HG03520 (cell line): Measurements from ENCODE around the gene SAMD9.
"Not testable (repeated sequence)": the region's sequence is repeated elsewhere in the genome, so short reads cannot be mapped to it uniquely, and the experiment has no call there.

Experiments
- ATAC-seq: cut with Tn5 transposase; IDR thresholded peaks from one replicate; pipeline ENCODE4 v1.9.1; 2021; ENCODE audit warnings: mild to moderate bottlenecking, moderate library complexity; ENCODE audit not compliant: unreplicated experiment

Gene SAMD9

DNA sequence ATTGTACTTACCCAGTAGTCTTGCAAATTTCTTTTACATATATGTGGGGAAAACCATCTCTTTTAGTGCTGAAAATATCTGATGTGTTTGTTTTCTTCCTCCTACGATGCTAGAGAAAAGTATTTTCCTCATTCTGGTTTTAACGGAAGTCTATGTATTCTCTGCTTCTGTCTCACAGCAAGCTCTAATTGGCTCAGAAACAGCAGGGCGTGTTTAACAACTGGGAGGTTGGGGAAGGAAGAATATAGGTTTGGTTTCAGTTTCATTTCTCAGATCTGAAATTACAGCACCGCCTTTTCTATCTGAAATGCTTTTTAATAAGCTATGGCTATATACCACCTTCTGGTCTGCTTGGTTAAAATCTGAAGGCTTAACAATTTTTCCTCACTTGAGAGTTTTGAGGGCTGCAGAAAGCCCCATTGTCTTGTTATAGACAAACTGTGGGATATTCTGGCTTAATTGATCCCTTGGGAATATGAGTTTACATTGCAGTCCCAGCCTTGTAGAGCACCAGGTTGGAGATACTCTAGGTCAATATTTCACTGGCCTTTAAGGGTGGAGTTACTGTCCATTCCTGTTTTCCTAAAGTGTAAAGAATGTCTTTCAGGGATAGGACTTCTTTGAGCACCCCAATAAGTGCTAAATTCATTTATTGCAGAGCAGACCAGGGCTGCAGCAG, at the start of gene SAMD9:
TSS of gene SAMD9 (minus strand) at position 128 of the 679 bp plus-strand sequence. CDS start 11,882 bp downstream, outside the sequence.
- peak; percentile 100 for ATAC-seq

DNA sequence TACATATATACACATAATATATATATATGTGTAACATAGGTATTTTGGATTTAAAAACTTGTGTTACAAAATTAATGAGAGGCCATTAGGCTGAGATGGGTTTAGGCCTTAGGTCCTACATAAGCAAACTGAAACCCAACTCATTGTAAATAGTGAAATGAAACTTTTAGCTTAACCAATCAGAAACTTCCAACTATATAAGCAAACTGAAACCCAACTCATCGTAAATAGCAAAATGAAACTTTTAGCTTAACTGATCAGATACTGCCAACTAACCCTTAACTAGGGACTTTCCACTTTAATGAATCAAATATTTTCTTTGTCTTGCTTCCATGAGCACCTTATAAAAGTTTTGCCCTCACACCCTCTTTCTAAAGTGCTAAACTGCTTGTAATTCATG, 47.7 kb upstream of the SAMD9 start:
- peak; percentile 99 for ATAC-seq

DNA sequence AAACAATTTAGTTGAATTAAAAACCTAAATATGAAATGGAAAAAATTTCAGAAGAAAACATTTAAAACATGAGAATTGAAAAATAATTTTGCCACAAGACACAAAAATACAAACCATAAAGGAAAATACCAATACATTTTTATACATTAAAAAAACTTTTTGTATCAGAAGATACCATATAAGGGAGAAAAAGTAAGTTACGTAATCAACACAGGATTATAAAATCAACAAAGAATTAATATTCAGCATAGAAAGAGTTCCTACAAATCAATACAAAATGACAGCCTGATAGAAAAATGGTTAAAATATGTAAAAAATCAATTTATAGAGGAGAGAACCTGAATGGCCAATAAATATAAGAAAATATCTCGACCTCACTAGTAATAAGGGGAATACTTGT, 47.0 kb upstream of the SAMD9 start:
- ATAC-seq: no peak

DNA sequence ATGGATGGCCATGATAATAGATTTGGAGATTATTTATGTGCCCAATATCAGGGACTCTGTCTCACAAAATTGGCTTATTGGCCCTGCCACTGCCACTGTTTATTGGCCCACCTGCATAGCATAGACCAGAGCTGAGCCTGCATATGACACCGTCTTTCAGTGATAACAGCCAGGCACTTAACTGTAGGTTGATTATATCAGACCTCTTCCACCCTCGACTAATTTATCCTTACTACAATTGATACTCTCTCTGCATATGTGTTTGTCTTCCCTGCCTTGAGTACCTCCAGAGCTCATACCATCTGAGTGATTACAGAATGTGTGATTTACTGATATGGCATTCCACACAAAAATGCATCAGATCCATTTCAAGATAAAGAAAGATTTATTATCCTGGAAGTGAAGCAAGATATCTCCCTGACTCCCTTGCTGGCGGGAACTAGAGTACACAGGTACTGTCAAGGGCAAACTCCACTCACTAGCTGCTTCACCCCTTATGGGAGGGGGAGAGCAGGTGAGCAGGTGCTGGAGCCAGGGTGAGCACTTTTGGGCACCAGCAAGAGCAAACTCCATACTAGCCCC, 43.5 kb upstream of the SAMD9 start:
- ATAC-seq: no peak

DNA sequence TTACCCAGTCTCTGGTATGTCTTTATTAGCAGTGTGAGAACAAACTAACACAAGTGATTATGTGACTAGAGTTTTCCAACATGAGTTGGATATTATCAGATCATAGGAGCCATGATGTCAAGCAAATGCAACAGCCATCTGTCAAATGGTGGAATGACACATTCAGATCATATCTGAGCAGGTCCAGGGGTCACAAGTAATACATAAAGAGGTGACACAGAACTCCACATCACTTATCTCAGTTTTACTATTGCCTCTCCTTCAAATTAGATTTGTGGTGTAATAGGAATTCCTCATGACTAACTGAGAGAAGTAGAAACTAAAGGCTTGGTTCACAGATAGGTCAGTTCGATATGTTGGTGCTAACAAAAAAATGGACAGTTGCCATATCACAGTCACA, 42.6 kb upstream of the SAMD9 start:
- no peak for ATAC-seq

DNA sequence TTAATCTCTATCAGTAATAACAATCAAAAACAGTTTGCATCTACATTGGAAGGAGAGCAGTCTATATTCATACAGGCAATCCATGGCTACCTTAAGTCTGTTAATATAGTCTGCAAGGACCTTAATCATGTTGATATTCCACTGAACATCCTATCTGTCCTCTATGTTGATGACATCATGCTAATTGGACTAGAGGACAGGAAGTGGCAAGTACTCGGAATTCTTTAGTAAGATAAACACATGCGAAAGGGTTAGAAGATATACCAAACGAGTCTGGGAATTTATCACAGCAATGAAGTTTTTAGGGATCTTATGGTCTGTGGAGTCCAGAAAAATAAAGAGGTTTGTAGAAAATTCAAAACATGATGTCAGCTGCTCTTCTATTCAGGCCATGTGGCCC, 41.7 kb upstream of the SAMD9 start:
- no peak for ATAC-seq

DNA sequence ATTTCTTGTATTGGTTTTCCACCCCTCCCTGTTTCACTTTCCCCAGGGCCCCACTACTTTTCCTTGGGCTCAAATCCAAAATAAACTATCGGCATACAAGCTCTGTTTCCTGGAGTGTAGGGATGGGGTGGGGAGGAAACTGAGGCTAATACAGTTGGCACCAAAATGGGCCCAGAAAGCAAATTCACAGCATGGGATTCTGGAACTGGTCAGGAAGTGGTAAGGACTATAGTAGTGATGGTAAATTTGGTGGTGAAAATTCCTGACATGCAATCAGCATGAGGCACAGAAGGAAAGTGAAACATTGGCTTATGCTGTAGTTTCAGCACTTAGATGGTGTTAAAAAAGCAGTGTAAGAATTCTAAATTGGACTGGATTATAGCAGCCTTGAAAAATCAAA, 39.1 kb upstream of the SAMD9 start:
- ATAC-seq: no peak

DNA sequence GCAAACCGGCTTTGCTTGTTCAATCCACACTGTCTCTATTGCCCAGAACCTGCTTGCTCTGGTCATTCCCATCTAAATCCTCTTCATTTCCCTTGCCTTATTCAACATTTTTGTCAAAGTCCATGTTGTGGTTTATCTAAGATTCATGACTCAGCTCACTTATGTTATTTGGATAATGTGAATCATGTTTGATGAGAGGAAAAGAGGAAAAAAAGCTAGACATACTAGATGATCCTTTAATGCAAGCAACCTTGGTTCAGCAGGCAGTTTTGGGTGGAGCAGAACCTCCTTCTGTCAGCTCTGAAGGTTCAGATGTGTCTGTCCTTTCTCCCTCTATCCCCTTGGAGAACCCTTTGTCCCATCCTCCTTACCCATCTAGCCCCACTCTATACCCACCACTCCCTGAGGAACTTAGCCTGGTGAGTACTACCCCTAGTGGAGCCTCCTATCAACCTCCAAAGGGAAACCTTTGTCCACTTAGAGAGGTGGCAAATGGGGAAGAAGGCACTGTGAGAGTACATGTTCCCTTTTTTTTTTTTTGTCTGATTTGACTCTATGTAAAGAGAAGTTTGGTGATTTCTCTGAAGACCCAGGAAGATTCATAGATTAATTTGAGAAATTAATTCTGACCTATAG, 32.5 kb upstream of the SAMD9 start:
- no peak for ATAC-seq

DNA sequence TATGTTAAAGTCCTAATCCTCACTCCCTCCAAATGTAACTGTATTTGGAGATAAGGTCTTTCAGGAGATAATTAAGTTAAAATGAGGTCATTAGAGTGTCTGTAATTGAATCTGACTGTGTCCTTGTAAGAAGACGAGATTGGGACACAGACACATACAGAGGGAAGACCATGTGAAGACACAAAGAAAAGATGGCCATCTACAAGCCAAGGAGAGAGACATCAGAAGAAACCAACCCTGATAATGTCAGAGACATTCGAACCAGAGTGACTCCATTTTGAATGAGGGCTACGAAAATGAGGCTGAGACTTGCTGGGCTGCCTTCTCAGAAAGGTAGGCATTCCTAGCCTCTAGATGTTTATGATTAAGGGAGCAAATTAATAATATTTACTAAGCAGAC, 30.9 kb upstream of the SAMD9 start:
- ATAC-seq: no peak

DNA sequence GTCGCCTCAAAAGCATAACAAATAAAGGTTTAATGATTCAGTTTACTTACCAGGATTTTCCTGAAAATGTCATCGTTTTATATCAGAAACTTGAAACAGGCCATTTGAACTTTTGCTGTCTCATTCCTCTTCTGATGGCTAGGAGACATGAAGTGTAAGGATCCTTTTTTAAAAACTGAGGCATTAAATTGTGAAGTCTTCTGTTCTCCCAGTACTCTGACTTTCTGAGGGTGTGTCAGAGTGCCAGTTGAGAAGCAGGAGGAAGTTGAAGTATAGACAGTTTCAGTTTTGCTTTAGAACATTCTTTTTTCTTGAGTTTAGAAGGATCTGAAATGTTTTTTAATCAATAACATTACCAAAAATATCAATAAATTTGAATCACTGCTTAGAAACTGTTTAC, 30.4 kb upstream of the SAMD9 start, which contains the start of gene SAMD9L:
TSS of gene SAMD9L (minus strand) at position 242 of the 400 bp plus-strand sequence. CDS start 12,414 bp downstream, outside the sequence.
- ATAC-seq: peak; percentile 76

DNA sequence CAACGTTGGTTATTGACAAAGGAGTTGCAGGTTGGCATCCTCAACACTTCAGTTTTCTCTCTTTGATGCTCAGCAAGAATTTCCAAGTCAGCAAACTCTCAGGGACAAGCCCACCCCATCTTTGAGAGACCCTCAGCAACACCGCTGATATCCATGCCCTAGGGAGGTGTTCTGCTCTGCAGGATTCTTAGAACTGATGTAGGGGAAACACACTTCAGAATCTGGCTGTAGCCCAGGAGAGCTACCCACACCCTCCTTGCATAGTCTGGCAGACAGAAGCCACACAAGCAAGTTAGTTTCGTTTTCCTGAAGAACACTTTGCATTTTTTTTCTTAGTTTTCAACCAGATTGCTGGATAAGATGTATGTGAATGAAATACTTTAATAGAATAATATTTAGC, 29.6 kb upstream of the SAMD9 start:
- peak; percentile 50 for ATAC-seq

DNA sequence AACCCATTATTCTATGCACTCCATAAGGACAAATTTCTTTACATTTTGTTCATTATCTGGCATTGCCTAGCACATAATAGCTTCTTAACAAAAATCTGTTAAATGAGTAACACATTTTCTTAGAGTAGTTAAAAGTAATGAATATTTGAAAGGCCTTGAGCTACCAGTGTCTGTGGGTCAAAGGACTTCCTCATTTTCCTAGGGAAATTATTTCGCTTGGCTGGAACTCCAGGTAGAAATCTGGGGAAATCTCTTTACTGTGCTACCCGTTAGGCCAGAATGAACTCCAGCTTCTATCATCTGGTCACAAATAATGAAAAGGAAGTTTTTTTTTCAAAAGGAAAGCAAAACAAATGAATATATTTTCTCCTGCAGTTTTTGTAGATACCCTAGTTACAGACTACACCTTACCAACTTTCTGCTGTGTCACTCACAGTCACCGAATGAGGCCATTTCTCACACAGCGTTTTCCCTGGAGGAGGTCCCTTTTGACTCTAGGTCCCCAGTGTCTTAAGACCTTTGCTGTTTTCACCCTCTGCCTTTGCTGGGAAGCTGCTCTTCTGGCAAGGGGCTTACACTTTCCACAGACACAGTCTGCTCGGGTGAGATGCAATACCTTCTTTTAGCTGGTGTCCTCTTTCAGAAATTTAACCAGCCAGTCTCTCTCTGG, 28.8 kb upstream of the SAMD9 start:
- ATAC-seq: peak; percentile 38

DNA sequence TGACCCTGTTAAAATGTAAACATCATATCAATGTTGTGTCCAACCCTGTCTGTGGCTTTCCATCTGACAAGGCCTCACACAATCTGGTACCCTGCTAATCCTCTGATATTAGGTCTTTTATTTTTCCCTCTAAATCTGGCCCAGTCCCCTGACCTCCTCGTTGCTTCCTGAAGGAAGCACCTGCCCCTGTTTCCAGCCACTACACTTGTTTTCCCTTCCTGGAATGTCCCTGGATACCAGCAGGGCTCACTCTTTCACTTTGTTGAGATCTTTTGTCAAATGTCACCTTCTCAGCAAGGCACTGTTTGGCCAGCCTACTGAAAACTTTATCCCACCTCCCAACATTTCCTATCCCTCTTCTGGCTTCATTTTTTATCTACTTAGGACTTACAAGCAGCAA, 28.3 kb upstream of the SAMD9 start:
- no peak for ATAC-seq

DNA sequence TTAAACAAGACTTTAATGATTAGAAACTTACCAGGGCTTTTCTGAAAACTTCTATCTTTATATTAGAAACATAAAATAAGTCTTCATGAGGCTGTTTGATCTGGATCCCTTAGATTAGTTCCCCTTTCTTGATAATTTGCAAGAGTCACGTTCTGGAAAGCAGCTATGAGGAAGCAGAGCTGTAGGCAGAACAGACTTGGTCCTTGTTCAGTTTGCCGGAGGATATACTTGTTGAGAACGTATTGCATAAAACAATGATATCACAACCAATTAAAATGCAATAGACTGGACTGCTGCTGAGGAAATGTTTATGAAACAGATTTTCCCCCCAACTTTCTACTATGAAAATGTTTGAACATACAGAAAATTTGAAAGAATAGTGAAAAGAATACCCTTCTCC, 27.6 kb upstream of the SAMD9 start:
- no peak for ATAC-seq

DNA sequence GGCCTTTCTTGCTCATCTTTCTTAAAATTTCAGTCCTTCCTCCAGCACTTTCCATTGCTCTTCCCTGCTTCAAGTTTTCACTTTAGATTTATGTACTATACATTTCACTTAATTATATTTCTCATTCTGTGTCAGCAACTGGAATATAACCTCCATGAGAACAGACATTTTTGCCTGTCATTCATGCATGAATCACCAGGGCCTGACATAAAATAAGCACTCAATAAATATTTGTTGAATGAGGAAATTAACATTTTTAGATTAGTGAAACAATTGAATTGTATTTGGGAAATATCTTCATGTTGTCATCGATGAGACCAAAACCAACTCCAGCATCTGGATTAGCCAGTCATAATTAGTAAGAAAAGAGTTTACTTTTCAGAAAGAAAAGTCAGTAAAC, 24.3 kb upstream of the SAMD9 start:
- no peak for ATAC-seq

DNA sequence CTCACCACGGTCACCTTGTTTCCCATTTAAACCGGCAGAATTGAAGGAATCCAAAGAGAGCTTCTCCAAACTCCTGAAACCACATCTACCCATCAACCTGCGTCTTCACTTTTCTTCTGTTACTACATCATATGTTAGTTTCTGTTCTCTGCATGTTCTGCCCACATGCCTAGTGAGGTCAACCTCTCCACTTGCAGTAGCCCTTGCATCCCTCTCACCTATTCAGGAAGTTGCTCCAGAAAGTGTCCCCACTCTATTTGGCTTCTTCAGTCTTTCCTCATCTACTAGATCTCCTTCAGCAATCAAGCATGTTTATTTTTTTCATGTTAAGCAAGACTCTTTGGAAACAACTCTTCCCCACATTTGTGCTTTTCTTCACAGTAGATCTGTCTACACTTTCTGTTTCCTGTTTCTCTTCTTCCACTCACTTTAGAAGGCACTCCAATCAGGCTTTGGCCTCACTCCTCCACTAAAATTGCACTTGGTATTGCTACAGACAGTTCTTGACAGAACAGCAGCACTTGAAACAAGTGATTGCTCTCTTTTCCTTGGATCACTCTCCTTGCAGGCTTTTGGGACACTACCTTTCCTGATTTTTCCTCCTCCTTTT, 22.9 kb upstream of the SAMD9 start:
- no peak for ATAC-seq

DNA sequence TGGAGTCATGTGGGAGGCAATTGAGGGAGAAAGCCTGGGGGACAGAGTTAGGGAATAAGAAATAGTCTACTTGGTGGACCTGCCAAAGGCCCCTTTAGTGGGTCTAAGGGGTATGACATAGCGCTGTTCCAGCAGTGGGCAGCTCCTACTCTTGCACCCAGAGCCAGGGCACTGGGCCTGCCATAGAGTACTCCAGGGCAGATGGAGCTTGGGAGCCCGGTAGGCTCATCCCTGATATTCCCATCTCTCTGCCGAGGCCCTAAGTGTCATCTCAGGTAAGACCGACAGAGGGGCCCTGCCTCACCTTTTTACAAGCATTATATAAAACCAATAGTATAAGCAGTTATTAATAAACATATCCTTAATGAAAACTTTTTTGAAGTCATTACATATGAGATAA, 20.8 kb upstream of the SAMD9 start:
- no peak for ATAC-seq

DNA sequence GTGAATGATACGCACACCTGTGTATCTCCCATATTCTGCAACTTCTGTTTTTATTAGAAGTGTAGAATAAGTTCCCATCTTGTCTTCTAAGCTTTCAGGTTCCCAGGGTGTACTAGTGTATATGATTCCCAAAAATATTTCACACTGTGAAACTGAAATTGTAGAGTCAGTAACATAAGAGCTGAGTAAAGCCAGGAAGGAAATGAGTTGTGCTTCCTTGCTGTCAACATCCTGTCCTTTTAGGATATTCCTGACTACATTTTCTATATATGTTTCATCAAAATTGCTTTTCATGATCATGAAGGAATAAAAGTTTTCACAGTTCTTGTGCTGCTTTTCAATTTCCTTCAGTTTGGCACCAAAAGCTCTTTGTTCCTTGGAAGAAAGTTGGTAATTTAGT, 15.2 kb upstream of the SAMD9 start:
- ATAC-seq: no peak

DNA sequence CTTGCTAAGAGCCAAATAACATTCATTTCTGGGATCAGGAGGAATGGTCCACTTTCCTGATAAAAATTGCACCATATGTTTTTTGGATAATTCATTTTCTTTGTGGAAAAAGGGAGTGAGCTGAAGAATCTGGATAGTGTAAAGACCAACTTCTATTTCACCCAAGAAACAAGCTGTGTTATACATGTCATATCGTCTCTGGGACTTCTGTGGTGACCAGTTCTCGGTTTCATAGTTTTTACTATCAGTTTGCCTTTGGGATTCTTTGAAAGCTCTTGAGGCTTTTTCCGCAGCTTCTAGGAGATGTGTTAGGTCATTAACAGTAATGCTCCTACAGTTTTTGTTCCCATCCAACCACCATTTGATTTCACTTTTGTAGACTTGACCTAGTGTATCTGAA, 14.4 kb upstream of the SAMD9 start:
- ATAC-seq: no peak

DNA sequence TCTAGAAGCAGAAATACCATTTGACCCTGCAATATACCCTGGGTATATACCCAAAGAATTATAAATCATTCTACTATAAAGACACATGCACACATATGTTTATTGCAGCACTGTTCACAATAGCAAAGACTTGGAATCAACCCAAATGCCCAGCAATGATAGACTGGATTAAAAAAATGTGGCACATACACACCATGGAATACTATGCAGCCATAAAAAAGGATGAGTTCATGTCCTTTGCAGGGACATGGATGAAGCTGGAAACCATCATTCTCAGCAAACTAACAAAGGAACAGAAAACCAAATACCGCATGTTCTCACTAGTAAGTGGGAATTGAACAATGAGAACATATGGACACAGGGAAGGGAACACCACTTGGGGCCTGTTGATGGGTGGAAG, 9.2 kb upstream of the SAMD9 start:
- ATAC-seq: not testable (repeated sequence)

DNA sequence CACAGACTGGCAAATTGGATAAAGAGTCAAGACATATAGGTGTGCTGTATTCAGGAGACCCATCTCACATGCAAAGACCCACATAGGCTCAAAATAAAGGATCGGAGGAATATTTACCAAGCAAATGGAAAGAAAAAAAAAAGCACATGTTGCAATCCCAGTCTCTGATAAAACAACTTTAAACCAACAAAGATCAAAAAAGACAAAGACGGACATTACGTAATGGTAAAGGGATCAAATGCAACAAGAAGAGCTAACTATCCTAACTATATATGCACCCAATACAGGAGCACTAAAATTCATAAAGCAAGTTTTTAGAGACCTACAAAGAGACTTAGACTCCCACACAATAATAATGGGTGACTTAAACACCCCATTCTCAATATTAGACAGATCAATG, 5.8 kb upstream of the SAMD9 start:
- ATAC-seq: not testable (repeated sequence)
